Esophagus squamous epithelium (tissue), 5 donors: Measurements from ENCODE around the gene GAPDHS. TPM values are rescaled to one million over a fixed set of nuclear protein-coding genes. Genes with fewer than 3 reads are reported as not detected.

ENCODE experiments used
- DNase-seq: peaks from one replicate; lab custom pipeline; 2025; lab: John Stamatoyannopoulos, UW
- H3K27ac ChIP-seq, 4 donors: fragments of 200-600 bp; sonication (generic); one replicate each; pipeline ENCODE4 v1.5.1; 2016 to 2019; ENCODE audit warnings: mild to moderate bottlenecking in 1 of 4
- H3K27me3 ChIP-seq, 4 donors: fragments of 200-600 bp; sonication (generic); 1 replicate in 3 of 4; 2 replicates in 1 of 4; pipeline versions ENCODE4 v1.5.1 to v1.6.0; 2017 to 2021; ENCODE audit warnings: antibody characterized with exemption in 1 of 4
- H3K36me3 ChIP-seq, 3 donors: fragments of 200-600 bp; sonication (generic); one replicate each; pipeline ENCODE4 v1.5.1; 2016 to 2019
- H3K4me1 ChIP-seq, 3 donors: fragments of 200-600 bp; sonication (generic); one replicate each; pipeline ENCODE4 v1.5.1; 2017 to 2019
- H3K4me3 ChIP-seq, 4 donors: fragments of 200-600 bp; sonication (generic); 1 replicate in 3 of 4; 2 replicates in 1 of 4; pipeline ENCODE4 v1.5.1; 2016 to 2019; ENCODE audit warnings: mild to moderate bottlenecking in 2 of 4, moderate library complexity in 1 of 4
- H3K9me3 ChIP-seq, 3 donors: fragments of 200-600 bp; sonication (generic); one replicate each; pipeline ENCODE4 v1.5.1; 2016 to 2019
- POLR2A ChIP-seq, 4 donors: fragments of 450-650 bp; IDR thresholded peaks; one replicate each; pipeline ENCODE4 v1.6.1; 2017; ENCODE audit warnings: antibody characterized with exemption in 4 of 4, mild to moderate bottlenecking in 4 of 4, moderate library complexity in 3 of 4
- WGBS, 2 donors: methylation state at CpG; one replicate each; pipeline ENCODE4 v1.1.5; 2018; 5-methylcytosine and 5-hydroxymethylcytosine counted together
- intact Hi-C: fragments of 100-400 bp; cut with DNase I; formaldehyde crosslinking; loops from one replicate; pipeline ENCODE4 v1.15.0; 2022
- total RNA-seq, 4 donors: library from RNA; depleted of rRNA; stranded (reverse); fragments of >200 nt; gene quantifications; one replicate each; pipeline ENCODE4 v1.1.0, GENCODE V29; 2016
- TF ChIP-seq, protein P1 (sequence below), 6 experiments: fragments of 450-650 bp in 4 of 6; fragments of 200-600 bp in 2 of 6; sonication (generic) in 2 of 6; IDR thresholded peaks; one replicate each; pipeline ENCODE4 v1.5.1; 2016 to 2019; ENCODE audit warnings: antibody characterized with exemption in 6 of 6, mild to moderate bottlenecking in 4 of 6, moderate library complexity in 4 of 6
- donor health status: DM: yes; HTN: yes; CAD: no.

GAPDHS gene
- total RNA-seq, 4 donors from 2014 or later, result not detected

DNA sequence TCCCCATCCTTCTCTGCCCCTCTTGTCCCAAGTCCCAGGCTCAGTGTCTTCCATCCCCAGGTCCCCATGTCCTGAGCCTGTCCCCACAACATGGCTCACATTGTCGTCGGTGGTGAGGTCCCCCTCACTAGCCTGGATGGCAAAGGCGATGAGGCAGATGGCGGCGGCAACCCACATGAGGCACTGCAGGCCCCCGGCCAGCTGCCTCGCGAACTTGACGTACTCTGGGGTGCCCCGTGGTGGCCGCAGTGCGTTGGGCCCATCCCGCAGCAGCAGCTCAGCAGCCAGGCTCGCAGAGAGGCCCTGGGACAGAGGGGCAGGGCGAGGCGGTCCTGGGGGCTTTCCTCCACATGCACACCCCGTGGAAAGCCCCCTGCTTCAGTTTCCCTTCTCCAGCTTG, 29.1 kb downstream of the GAPDHS start:
- peaks cover 6 to 14% (median 13%) of the 10 kb centered on the region in 3 donors for H3K4me1 ChIP-seq
- DNase-seq, result no peak
- no peaks in the 10 kb centered on the region for H3K9me3 ChIP-seq
- 51 to 66% methylated on average over 5 to 9 of the region's 17 CpGs for WGBS, 2 donors
- no peak overlapping the region for H3K27ac ChIP-seq
- intact Hi-C loops, result no loop called here
- TF ChIP-seq, protein P1, sequence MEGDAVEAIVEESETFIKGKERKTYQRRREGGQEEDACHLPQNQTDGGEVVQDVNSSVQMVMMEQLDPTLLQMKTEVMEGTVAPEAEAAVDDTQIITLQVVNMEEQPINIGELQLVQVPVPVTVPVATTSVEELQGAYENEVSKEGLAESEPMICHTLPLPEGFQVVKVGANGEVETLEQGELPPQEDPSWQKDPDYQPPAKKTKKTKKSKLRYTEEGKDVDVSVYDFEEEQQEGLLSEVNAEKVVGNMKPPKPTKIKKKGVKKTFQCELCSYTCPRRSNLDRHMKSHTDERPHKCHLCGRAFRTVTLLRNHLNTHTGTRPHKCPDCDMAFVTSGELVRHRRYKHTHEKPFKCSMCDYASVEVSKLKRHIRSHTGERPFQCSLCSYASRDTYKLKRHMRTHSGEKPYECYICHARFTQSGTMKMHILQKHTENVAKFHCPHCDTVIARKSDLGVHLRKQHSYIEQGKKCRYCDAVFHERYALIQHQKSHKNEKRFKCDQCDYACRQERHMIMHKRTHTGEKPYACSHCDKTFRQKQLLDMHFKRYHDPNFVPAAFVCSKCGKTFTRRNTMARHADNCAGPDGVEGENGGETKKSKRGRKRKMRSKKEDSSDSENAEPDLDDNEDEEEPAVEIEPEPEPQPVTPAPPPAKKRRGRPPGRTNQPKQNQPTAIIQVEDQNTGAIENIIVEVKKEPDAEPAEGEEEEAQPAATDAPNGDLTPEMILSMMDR (IDR thresholded peaks at IDR 0.05), result no peak
- TF ChIP-seq POLR2A (IDR thresholded peaks at IDR 0.05), result no peak
- no peaks in the 10 kb centered on the region for H3K36me3 ChIP-seq
- H3K4me3 ChIP-seq, result no peak overlapping the region
- peaks cover 0 to 79% (median 4%) of the 10 kb centered on the region in 4 donors for H3K27me3 ChIP-seq

DNA sequence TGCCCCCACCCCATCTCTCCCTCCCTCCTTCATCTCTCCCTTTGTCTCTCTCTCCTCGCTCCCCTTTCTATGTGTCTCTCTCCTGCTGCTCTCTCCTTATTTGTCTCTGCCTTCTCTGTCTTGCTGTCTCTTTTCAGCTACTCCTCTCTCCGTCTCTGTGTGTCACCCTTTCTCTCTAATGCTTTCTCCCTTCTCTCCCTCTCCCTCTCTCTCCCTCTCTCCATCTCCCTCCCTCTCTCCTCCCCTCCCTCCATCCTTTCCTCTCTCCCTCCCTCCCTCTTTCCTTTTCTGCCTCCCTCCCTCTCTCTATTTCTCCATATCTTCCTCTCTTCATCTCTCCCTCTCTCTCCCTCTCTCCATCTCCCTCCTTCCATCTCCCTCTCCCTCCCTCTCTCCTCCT, 29.5 kb downstream of the GAPDHS start:
- no peaks in the 10 kb centered on the region for H3K9me3 ChIP-seq
- no peak for TF ChIP-seq POLR2A (IDR thresholded peaks at IDR 0.05)
- TF ChIP-seq, protein P1 (IDR thresholded peaks at IDR 0.05), result no peak
- H3K36me3 ChIP-seq, result no peaks in the 10 kb centered on the region
- H3K27ac ChIP-seq, result no peak overlapping the region
- peaks cover 0 to 79% (median 4%) of the 10 kb centered on the region in 4 donors for H3K27me3 ChIP-seq
- 37 to 68% methylated on average over 2 of the region's 2 CpGs for WGBS, 2 donors
- no peak overlapping the region for H3K4me3 ChIP-seq
- intact Hi-C loops, result no loop called here
- H3K4me1 ChIP-seq, result peaks cover 6 to 10% (median 9%) of the 10 kb centered on the region in 3 donors
- DNase-seq, result no peak

DNA sequence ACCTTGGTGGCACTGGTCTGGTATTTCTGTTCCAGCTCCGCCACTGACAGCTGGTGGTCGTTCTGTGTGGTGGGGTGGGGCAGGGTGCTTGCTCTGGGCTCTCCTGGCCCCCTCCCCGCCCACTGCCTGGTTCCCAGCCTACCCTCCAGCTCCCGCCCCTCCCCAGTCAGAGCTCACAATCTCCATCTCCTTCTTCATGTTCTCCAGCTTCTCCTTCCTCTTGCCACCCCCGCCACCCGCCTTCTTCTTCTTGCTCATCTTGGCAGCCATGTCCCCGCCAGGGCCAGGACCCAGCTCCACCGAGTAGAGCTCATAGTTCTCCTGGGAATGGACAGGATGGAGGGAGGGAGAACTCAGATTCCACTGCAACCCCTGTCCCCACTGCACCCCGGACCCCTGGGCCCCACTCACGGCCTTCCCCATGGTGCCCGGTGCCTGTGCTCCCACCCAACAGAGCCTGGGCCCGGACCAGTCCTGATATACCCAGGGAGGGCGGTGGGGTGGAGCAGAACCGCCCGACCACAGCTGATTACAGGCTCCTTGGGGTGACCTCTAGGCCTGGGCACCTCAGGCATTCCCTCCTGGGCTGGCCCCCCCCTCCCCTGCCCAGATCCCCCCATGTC, 30.1 kb downstream of the GAPDHS start, which contains the start of gene ATP4A:
ATP4A (minus strand) TSS at position 452 of the 623 bp plus-strand sequence; CDS start at position 423, 29 bp downstream.
- H3K9me3 ChIP-seq, result no peaks in the 10 kb centered on the region
- TF ChIP-seq POLR2A (IDR thresholded peaks at IDR 0.05), result no peak
- TF ChIP-seq, protein P1 (IDR thresholded peaks at IDR 0.05), result no peak
- intact Hi-C loops, result no loop called here
- H3K4me3 ChIP-seq, result no peak within 1 kb of the TSS
- H3K27me3 ChIP-seq, result peaks cover 0 to 75% (median 2%) of the 10 kb centered on the region in 4 donors
- peaks cover under 1 to 5% (median 4%) of the 10 kb centered on the region in 3 donors for H3K4me1 ChIP-seq
- H3K27ac ChIP-seq, result no peak within 1 kb of the TSS
- no peak for DNase-seq
- H3K36me3 ChIP-seq, result no peaks in the 10 kb centered on the region
- 23 to 55% methylated on average over 3 to 7 of the region's 15 CpGs for WGBS, 2 donors

DNA sequence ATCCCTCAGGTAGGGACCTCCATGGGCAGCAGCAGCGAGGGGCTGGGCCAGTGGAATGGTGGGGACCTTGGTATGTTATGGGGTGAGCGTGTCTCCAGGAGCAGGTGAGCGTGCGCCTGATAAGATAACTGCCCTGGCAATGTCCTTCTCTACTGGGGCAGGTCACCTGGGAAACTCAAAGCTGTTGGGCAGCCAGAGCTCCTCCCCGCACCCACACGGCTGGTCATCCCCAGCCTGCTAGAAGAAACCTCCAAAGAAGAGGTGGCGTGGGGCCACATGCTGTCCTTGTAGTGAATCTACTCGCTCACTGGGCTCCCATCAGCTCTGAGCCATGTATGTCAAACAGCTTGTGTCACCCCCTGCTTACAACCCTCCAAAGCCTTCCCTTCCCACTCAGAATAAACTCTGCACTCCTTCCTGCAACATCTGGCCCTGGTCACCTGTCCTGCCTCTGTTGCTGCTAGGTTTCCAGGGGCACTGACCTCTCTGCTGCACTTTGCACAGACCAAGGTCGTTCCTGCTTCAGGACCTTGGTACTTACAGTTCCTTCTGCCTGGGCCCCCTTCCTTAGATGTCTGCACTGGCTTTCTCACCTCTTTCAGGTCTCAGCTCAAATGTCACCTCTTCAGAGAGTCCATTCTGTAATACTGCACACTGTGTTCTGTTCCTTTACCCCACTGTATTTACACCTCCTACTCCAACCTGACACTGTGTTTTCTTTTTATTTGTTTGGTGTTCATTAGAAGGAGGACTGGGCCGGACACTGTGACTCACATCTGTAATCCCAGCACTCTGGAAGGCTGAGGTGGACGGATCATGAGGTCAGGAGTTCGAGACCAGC, 32.0 kb downstream of the GAPDHS start:
- WGBS, 2 donors, result 73 to 77% methylated on average over 10 to 12 of the region's 12 CpGs
- TF ChIP-seq, protein P1 (IDR thresholded peaks at IDR 0.05), result no peak
- no peak for TF ChIP-seq POLR2A (IDR thresholded peaks at IDR 0.05)
- intact Hi-C loops, result no loop called here
- DNase-seq, result no peak
- Histone ChIP-seq H3K27me3 (peaks cover 0 to 71% (median 0%) of the 10 kb centered on the region in 4 donors), H3K4me1 (no peaks in the 10 kb centered on the region), H3K4me3 (no peak overlapping the region), H3K9me3 (no peaks in the 10 kb centered on the region), H3K27ac (no peak overlapping the region), H3K36me3 (no peaks in the 10 kb centered on the region)

DNA sequence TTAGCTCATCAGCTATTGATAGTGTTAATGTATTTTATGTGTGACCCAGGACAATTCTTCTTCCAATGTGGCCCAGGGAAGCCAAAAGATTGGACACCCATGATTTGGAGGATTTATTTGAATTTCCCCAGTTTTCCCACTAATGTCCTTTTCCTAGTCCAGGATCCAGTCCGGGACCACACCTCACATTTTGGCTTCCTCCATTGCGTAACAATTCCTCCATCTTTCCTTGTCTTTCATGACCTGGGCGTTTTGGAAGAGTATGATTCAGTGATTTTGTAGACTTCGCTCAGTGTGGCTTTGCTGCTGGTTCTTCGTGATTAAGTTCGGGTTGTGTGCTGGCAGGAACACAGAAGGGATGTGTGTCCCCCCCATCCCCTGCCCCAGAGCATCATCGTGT, 33.5 kb downstream of the GAPDHS start:
- DNase-seq, result no peak
- Histone ChIP-seq H3K4me3 (no peak overlapping the region), H3K9me3 (no peaks in the 10 kb centered on the region), H3K4me1 (peaks cover 0 to 4% (median 0%) of the 10 kb centered on the region in 3 donors), H3K27me3 (peaks cover 0 to 63% (median 0%) of the 10 kb centered on the region in 4 donors), H3K27ac (no peak overlapping the region), H3K36me3 (no peaks in the 10 kb centered on the region)
- TF ChIP-seq POLR2A (IDR thresholded peaks at IDR 0.05), result no peak
- TF ChIP-seq, protein P1 (IDR thresholded peaks at IDR 0.05), result no peak
- intact Hi-C loops, result no loop called here
- 69 to 73% methylated on average over 4 to 7 of the region's 7 CpGs for WGBS, 2 donors
